ENCODE results near the gene NPR1. TPM values are rescaled to one million over a fixed set of nuclear protein-coding genes. Genes with fewer than 3 reads are reported as not detected.
"Not testable (repeated sequence)": the region's sequence is repeated elsewhere in the genome, so short reads cannot be mapped to it uniquely, and the experiment has no call there.

The NPR1 gene
- total RNA-seq = 5.9 and 17.3 TPM in 2 replicates

- peak; percentile 31 to 32 for DNase-seq (ENCODE audit: low read depth in 2 of 2)
These were observed at the start of gene NPR1 for GRCh38 chr1:153678519-153679336. Gene NPR1 (plus strand): TSS chr1:153678688. CDS start chr1:153679109, 421 bp downstream.

GRCh38 chr1:153629343-153629665, 49.2 kb upstream of the NPR1 start:
- no peak for DNase-seq (ENCODE audit: low read depth in 2 of 2)

- DNase-seq (ENCODE audit: low read depth in 2 of 2) = no peak
These were observed 48.5 kb upstream of the NPR1 start for GRCh38 chr1:153629971-153630370.

GRCh38 chr1:153630384-153630783, 48.1 kb upstream of the NPR1 start:
- no peak for DNase-seq (ENCODE audit: low read depth in 2 of 2)

- no peak for DNase-seq (ENCODE audit: low read depth in 2 of 2)
These were observed 47.2 kb upstream of the NPR1 start for GRCh38 chr1:153631047-153632022.

GRCh38 chr1:153633161-153633753, 45.2 kb upstream of the NPR1 start:
- no peak for DNase-seq (ENCODE audit: low read depth in 2 of 2)

- DNase-seq (ENCODE audit: low read depth in 2 of 2) = peak; percentile 99 to 100
These were observed 44.5 kb upstream of the NPR1 start, which contains the start of gene CHTOP for GRCh38 chr1:153633754-153634665. Gene CHTOP (plus strand): TSS chr1:153634066. CDS start chr1:153636589, 2,523 bp downstream.

- no peak for DNase-seq (ENCODE audit: low read depth in 2 of 2)
These were observed 42.6 kb upstream of the NPR1 start for GRCh38 chr1:153635872-153636271.

- no peak for DNase-seq (ENCODE audit: low read depth in 2 of 2)
These were observed 42.2 kb upstream of the NPR1 start for GRCh38 chr1:153636312-153636711.

GRCh38 chr1:153638261-153638660, 40.2 kb upstream of the NPR1 start:
- no peak for DNase-seq (ENCODE audit: low read depth in 2 of 2)

- no peak for DNase-seq (ENCODE audit: low read depth in 2 of 2)
These were observed 39.2 kb upstream of the NPR1 start for GRCh38 chr1:153639280-153639679.

- DNase-seq (ENCODE audit: low read depth in 2 of 2) = not testable (repeated sequence)
These were observed 38.3 kb upstream of the NPR1 start for GRCh38 chr1:153640213-153640612.

- no peak for DNase-seq (ENCODE audit: low read depth in 2 of 2)
These were observed 37.6 kb upstream of the NPR1 start for GRCh38 chr1:153640861-153641260.

GRCh38 chr1:153642161-153642560, 36.3 kb upstream of the NPR1 start:
- DNase-seq (ENCODE audit: low read depth in 2 of 2) = no peak

GRCh38 chr1:153643100-153643499, 35.4 kb upstream of the NPR1 start:
- DNase-seq (ENCODE audit: low read depth in 2 of 2) = no peak

- DNase-seq (ENCODE audit: low read depth in 2 of 2) = no peak
These were observed 34.7 kb upstream of the NPR1 start for GRCh38 chr1:153643816-153644215.

- no peak for DNase-seq (ENCODE audit: low read depth in 2 of 2)
These were observed 31.7 kb upstream of the NPR1 start for GRCh38 chr1:153646672-153647345.

- no peak for DNase-seq (ENCODE audit: low read depth in 2 of 2)
These were observed 31.2 kb upstream of the NPR1 start for GRCh38 chr1:153647346-153647714.

GRCh38 chr1:153648000-153648643, 30.4 kb upstream of the NPR1 start:
- no peak for DNase-seq (ENCODE audit: low read depth in 2 of 2)

Data from lung microvascular endothelial cell (primary cell).